RWPE2 (cell line): ENCODE measurements around the gene MAPK1.
"Not testable (repeated sequence)": the region's sequence is repeated elsewhere in the genome, so short reads cannot be mapped to it uniquely, and the experiment has no call there.

Experiments used
- ATAC-seq: fragments of 200-7000 bp; cut with Tn5 transposase; 3 replicates; pipeline ENCODE4 v1.9.1; 2021; ENCODE audit warnings: low read depth
- DNase-seq: peaks from one replicate; pipeline ENCODE4 v3.0.0-alpha.2; 2020; ENCODE audit warnings: low spot score
- H3K27ac ChIP-seq: fragments of 450-650 bp; 2 replicates; pipeline ENCODE4 v1.5.1; 2017; ENCODE audit warnings: mild to moderate bottlenecking; ENCODE audit not compliant: poor library complexity, severe bottlenecking
- H3K27me3 ChIP-seq: fragments of 250-450 bp; sonication (Bioruptor Pico); 2 replicates; pipeline ENCODE4 v1.5.1; 2021; ENCODE audit warnings: mild to moderate bottlenecking, moderate library complexity; ENCODE audit not compliant: insufficient read depth, poor library complexity, severe bottlenecking
- H3K36me3 ChIP-seq: fragments of 250-450 bp; sonication (Bioruptor Pico); 2 replicates; pipeline ENCODE4 v1.5.1; 2020; ENCODE audit warnings: low read depth, mild to moderate bottlenecking, moderate library complexity
- H3K4me1 ChIP-seq: fragments of 250-450 bp; sonication (Bioruptor Pico); 2 replicates; pipeline ENCODE4 v1.5.1; 2021; ENCODE audit warnings: mild to moderate bottlenecking, moderate library complexity; ENCODE audit not compliant: insufficient read depth, poor library complexity, severe bottlenecking
- H3K4me3 ChIP-seq: fragments of 250-450 bp; sonication (Bioruptor Pico); 2 replicates; pipeline ENCODE4 v1.5.1; 2021; ENCODE audit warnings: mild to moderate bottlenecking, moderate library complexity; ENCODE audit not compliant: severe bottlenecking
- H3K9me3 ChIP-seq: fragments of 250-450 bp; sonication (Bioruptor Pico); 2 replicates; pipeline ENCODE4 v1.5.1; 2021; ENCODE audit warnings: mild to moderate bottlenecking, moderate library complexity; ENCODE audit not compliant: severe bottlenecking
- CTCF ChIP-seq: fragments of 450-650 bp; IDR thresholded peaks from one replicate; pipeline ENCODE4 v1.5.1; 2017; ENCODE audit warnings: mild to moderate bottlenecking, moderate library complexity; ENCODE audit not compliant: poor library complexity, severe bottlenecking

Gene MAPK1

DNA sequence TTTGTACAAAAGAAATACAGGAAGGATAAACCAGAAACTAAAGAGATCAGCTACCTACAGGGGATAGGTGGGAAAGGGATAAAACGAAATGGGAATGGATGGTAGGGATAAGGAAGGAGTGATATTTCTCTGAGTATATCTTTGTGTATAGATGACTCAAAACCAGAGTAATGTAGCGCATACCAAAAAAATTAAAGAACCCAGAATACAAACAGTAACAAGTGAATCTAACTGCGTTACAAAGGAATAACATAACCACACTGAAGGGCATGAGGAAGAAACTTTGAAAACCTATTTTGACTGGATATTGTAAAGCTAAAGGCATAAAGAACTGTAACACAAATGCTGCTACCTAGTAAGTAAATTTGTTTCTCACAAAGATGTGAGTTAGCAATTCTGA, 37.9 kb downstream of the MAPK1 start:
- TF ChIP-seq CTCF: no peak
- Histone ChIP-seq H3K36me3 (peaks cover 5% of the 10 kb centered on the region; the same call in 1 of the 2 replicates), H3K4me3 (no peak overlapping the region), H3K4me1 (peaks cover 6% of the 10 kb centered on the region), H3K27ac (no peak overlapping the region), H3K9me3 (peaks cover 4% of the 10 kb centered on the region), H3K27me3 (no peaks in the 10 kb centered on the region)
- no peak for ATAC-seq
- DNase-seq: no peak

- Histone ChIP-seq H3K9me3 (peaks cover 4% of the 10 kb centered on the region), H3K36me3 (peaks cover 5% of the 10 kb centered on the region; the same call in 1 of the 2 replicates), H3K4me1 (peaks cover 6% of the 10 kb centered on the region), H3K27me3 (no peaks in the 10 kb centered on the region), H3K27ac (no peak overlapping the region), H3K4me3 (no peak overlapping the region)
- TF ChIP-seq CTCF: no peak
- no peak for ATAC-seq
- no peak for DNase-seq
Observed at GRCh38 chr22:21828268-21828638, 39.2 kb downstream of the MAPK1 start.

DNA sequence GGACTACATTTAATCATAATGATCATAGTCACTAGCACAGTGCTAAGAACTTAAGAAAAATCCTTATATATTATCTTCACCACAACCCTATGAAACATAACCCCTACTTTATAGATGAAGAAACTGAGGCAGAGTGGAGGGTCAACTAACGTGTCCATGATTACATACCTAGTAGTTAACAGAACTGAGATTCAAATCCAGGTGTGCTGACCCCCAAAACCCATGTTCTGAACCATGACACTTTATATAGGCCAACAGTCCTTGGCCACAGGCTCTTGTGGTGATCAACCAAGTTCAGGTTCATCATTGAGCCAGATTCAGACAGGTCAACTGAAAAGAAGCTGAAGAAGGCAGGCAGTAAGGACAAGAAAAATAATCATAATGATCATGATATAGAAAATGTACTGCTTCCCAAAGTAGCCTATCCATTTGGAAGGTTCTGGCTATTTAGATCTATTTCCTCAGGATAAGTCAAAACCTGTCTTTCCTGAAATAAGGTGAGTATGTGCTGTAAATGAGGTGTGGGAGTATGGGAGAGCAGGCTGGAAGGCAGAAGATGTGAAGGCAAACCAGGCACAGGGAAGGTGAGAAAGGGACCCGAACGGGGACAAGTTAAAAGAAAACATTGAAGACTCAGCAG, 39.7 kb downstream of the MAPK1 start:
- peaks cover 4% of the 10 kb centered on the region for H3K9me3 ChIP-seq
- H3K27ac ChIP-seq: no peak overlapping the region
- peaks cover 5% of the 10 kb centered on the region; the same call in 1 of the 2 replicates for H3K36me3 ChIP-seq
- H3K4me3 ChIP-seq: no peak overlapping the region
- H3K27me3 ChIP-seq: no peaks in the 10 kb centered on the region
- DNase-seq (no peak), ATAC-seq (no peak)
- peaks cover 6% of the 10 kb centered on the region for H3K4me1 ChIP-seq
- TF ChIP-seq CTCF: no peak

DNA sequence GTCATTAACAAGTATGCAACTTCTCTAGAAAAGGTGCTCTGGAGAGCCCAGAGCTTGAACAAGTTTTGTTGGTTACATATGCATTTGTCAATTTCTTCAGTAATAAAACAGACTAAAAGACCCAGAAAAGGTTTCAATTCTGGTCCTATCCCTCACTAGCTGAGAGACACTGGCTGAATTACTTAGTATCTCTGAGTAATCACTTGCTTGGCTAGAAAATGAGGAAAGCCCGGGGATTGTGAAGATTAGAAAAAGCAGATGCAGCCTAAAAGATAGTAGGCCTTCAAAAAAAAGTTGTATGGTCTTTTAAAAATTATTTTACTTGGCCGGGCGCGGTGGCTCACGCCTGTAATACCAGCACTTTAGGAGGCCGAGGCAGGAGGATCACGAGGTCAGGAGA, 41.2 kb downstream of the MAPK1 start:
- no peaks in the 10 kb centered on the region; the same call in 1 of the 2 replicates for H3K36me3 ChIP-seq

GRCh38 chr22:21824962-21825361, 42.5 kb downstream of the MAPK1 start:
- not testable (repeated sequence) for H3K27ac ChIP-seq, ATAC-seq

More for the DNA sequence above, 41.2 kb downstream of the MAPK1 start:
- no peaks in the 10 kb centered on the region for H3K27me3 ChIP-seq
- DNase-seq (no peak), ATAC-seq (no peak)
- H3K9me3 ChIP-seq: peaks cover 4% of the 10 kb centered on the region
- peaks cover 6% of the 10 kb centered on the region for H3K4me1 ChIP-seq
- no peak overlapping the region for H3K4me3 ChIP-seq
- H3K27ac ChIP-seq: no peak overlapping the region
- TF ChIP-seq CTCF: no peak

More at GRCh38 chr22:21824962-21825361, 42.5 kb downstream of the MAPK1 start:
- H3K9me3 ChIP-seq, H3K4me1 ChIP-seq, H3K4me3 ChIP-seq, H3K27me3 ChIP-seq, H3K36me3 ChIP-seq, DNase-seq: not testable (repeated sequence)
